Naive thymus-derived CD4-positive, alpha-beta T cell (primary cell): ENCODE measurements around the gene FOXO3. TPM values are rescaled to one million over a fixed set of nuclear protein-coding genes. Genes with fewer than 3 reads are reported as not detected.

Source experiments
- ATAC-seq: fragments of 150-1000 bp; cut with Tn5 transposase; 2 replicates; pipeline ENCODE4 v1.10.0; 2021; ENCODE audit warnings: mild to moderate bottlenecking, moderate library complexity
- CTCF ChIA-PET: fragments of 350-600 bp; sonication (Branson Sonifier 250); formaldehyde crosslinking; loops from one replicate; lab custom pipeline; 2021; ENCODE audit warnings: antibody characterized with exemption; lab: Charles Lee
- POLR2A ChIA-PET: fragments of 350-600 bp; sonication (Branson Sonifier 250); formaldehyde crosslinking; loops from one replicate; lab custom pipeline; 2021; ENCODE audit warnings: antibody characterized with exemption, inconsistent platforms; lab: Charles Lee
- DNase-seq, 9 donors: peaks; one replicate each; pipeline versions ENCODE4 v3.0.0 to v3.0.0-alpha.2; 2020 to 2022; ENCODE audit warnings: mixed read lengths in 1 of 9
- H3K27ac ChIP-seq: one replicate; pipeline ENCODE4 v1.7.0; 2013; ENCODE audit warnings: mild to moderate bottlenecking, low read depth, low read length, moderate library complexity
- H3K27me3 ChIP-seq, 2 donors: one replicate each; pipeline ENCODE4 v1.7.0; 2013; ENCODE audit warnings: low read length in 2 of 2, mild to moderate bottlenecking in 2 of 2, moderate library complexity in 2 of 2; ENCODE audit not compliant: control insufficient read depth in 2 of 2, insufficient read depth in 2 of 2
- H3K36me3 ChIP-seq, 3 experiments: 1 replicate in 2 of 3; 2 replicates in 1 of 3; pipeline ENCODE4 v1.7.0; 2013; ENCODE audit warnings: low read length in 3 of 3, mild to moderate bottlenecking in 3 of 3, moderate library complexity in 1 of 3; ENCODE audit not compliant: insufficient read depth in 3 of 3, control insufficient read depth in 2 of 3
- H3K4me1 ChIP-seq, 2 donors: one replicate each; pipeline ENCODE4 v1.7.0; 2013; ENCODE audit warnings: low read length in 2 of 2, mild to moderate bottlenecking in 2 of 2, moderate library complexity in 1 of 2; ENCODE audit not compliant: control insufficient read depth in 2 of 2, insufficient read depth in 2 of 2
- H3K4me3 ChIP-seq: 2 replicates; pipeline ENCODE4 v1.7.0; 2013; ENCODE audit warnings: mild to moderate bottlenecking, low read length
- H3K9me3 ChIP-seq, 3 experiments: 1 replicate in 2 of 3; 2 replicates in 1 of 3; pipeline ENCODE4 v1.7.0; 2013; ENCODE audit warnings: low read length in 3 of 3; ENCODE audit not compliant: control insufficient read depth in 2 of 3
- H3K27ac Mint-ChIP-seq, 9 donors: one replicate each; pipeline ENCODE4 v1.8.0; 2020 to 2022; ENCODE audit warnings: mixed read lengths in 9 of 9, mild to moderate bottlenecking in 8 of 9, moderate library complexity in 5 of 9, inconsistent platforms in 2 of 9
- H3K27me3 Mint-ChIP-seq, 5 donors: one replicate each; pipeline ENCODE4 v1.8.0; 2021 to 2022; ENCODE audit warnings: mixed read lengths in 5 of 5, mild to moderate bottlenecking in 1 of 5
- H3K36me3 Mint-ChIP-seq, 5 donors: one replicate each; pipeline ENCODE4 v1.8.0; 2020 to 2022; ENCODE audit warnings: mixed read lengths in 5 of 5, mild to moderate bottlenecking in 3 of 5, inconsistent platforms in 1 of 5
- H3K4me1 Mint-ChIP-seq, 7 donors: one replicate each; pipeline ENCODE4 v1.8.0; 2020 to 2022; ENCODE audit warnings: mixed read lengths in 7 of 7, mild to moderate bottlenecking in 3 of 7, inconsistent platforms in 1 of 7
- H3K4me3 Mint-ChIP-seq, 10 donors: one replicate each; pipeline ENCODE4 v1.8.0; 2020 to 2022; ENCODE audit warnings: mild to moderate bottlenecking in 10 of 10, mixed read lengths in 10 of 10, moderate library complexity in 6 of 10, inconsistent platforms in 2 of 10
- H3K9me3 Mint-ChIP-seq, 11 donors: one replicate each; pipeline ENCODE4 v1.8.0; 2020 to 2022; ENCODE audit warnings: mixed read lengths in 11 of 11, mild to moderate bottlenecking in 4 of 11, inconsistent platforms in 1 of 11, moderate library complexity in 1 of 11
- intact Hi-C, 2 donors: fragments of 100-400 bp; cut with micrococcal nuclease; formaldehyde crosslinking; loops; one replicate each; pipeline ENCODE4 v1.15.1; 2023
- polyA plus RNA-seq, 2 donors: library from polyadenylated mRNA; unstranded; fragments of 300-500 nt; fragmentation: Illumina TruSeq; gene quantifications; one replicate each; pipeline ENCODE4 v1.2.3, GENCODE V29; 2021
- total RNA-seq, 6 experiments: library from RNA in 5 of 6; stranded (reverse) in 5 of 6; gene quantifications; 1 replicate in 5 of 6; 2 replicates in 1 of 6; pipeline ENCODE4 v1.2.3 and lab custom pipeline; 2021 to 2026

Gene FOXO3
- total and polyA plus RNA-seq, 7 experiments from 2014 or later, result 11.6 to 39.5 (median 20.5) TPM

DNA sequence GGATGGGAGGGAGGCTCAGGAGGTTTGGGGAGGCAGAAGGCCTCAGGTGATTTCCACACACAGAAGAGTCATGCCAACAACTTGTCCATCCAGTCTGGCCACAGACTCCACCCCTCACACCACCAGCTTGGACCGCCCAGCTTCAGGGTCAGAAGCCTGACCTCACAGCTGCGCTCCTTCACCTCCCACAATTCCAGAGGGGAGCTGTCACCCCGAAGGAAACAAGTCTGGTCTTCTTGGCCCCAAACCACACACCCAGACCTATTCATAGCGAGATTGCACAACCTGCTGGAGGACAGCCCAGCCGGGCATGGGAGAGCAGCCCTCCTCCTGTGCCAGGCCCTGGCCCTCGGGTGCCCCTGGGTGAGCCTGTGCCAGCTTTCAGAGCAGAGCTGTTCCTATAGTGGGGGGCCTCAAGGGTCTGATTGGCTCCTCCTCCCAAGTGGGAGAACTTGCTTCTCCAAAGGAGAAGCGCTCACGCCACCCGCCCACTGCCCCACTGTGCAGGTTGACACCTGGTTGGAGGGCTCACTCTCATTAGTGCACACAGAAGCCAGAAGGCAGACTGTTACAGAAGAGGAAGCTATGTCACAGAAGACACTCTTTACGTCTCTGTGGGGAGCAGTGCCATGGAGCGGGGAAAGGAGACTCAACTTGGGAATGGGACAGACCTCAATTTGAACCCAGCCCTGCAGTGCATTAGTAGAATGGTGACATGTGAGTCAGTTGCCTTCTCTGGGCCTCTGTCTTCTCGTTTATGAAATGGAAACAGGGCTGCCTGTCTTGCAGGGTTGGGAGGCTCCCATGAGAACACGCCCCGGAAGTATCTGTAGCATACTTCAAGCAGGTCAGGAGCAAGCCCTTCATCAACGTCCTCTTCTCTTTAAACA, 128.8 kb downstream of the FOXO3 start:
- DNase-seq (no peak), ATAC-seq (peak; percentile 56)
- Histone ChIP-seq H3K27me3 (no peaks in the 10 kb centered on the region), H3K4me3 (no peak overlapping the region), H3K36me3 (no peaks in the 10 kb centered on the region), H3K9me3 (no peaks in the 10 kb centered on the region), H3K27ac (no peak overlapping the region), H3K4me1 (no peaks in the 10 kb centered on the region)
- peaks cover 4 to 25% (median 14%) of the 10 kb centered on the region in 5 donors for H3K36me3 Mint-ChIP-seq
- no peaks in the 10 kb centered on the region for H3K9me3 Mint-ChIP-seq
- no peak overlapping the region for H3K27ac Mint-ChIP-seq
- POLR2A ChIA-PET, result no interaction called here
- CTCF ChIA-PET, result no interaction called here
- H3K4me1 Mint-ChIP-seq, result peaks cover 0 to 14% (median 10%) of the 10 kb centered on the region in 7 donors
- no peaks in the 10 kb centered on the region for H3K27me3 Mint-ChIP-seq
- no peak overlapping the region for H3K4me3 Mint-ChIP-seq
- intact Hi-C loops, result no loop called here

DNA sequence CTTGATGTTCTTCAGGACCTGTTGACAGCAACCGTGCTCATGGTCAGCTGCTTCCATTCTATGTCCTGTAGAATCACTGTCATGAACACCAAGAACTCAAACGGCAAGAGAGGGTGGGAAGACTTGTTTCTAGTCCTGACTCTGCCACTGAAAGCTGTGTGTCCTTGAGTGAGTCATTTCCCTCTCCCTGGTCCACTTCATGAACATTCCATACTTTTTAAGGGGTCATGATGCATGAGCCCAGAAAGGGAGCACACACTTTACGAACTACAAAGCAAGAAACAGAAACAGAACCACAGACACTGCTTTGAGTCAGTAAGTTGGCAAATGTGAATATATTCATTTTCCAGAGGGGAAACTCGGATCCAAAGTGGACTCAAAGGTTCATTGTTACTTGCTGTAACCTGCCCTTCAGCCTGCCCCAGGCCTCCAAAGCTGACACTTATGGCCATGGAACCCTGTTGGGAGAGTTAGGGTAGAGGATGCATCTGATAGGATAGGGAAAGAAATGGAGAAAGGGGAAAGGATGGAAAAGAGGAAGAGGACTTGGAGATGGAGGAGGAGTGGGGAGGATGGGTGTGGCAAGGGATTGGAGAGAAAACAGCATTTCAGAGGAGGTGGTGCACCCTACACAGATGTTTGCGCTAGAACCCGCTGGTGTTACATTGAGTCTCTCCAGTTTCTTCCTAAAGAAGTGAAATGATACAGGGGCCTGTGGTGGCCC, 129.8 kb downstream of the FOXO3 start:
- CTCF ChIA-PET, result interaction anchor here (0.6 kb wide), 1 partner anchor 115 kb away, joined by 3 read pairs; no protein-coding TSS in a partner anchor
- H3K27me3 Mint-ChIP-seq, result no peaks in the 10 kb centered on the region
- no peaks in the 10 kb centered on the region for H3K27me3 ChIP-seq
- H3K9me3 ChIP-seq, result no peaks in the 10 kb centered on the region
- H3K27ac Mint-ChIP-seq, result peak overlapping the region in 3 of 9 donors; percentile 7 to 90 (median 17)
- no peak overlapping the region for H3K4me3 ChIP-seq
- H3K36me3 Mint-ChIP-seq, result peaks cover 0 to 17% (median 10%) of the 10 kb centered on the region in 5 donors
- intact Hi-C loops, result no loop called here
- POLR2A ChIA-PET, result no interaction called here
- H3K27ac ChIP-seq, result no peak overlapping the region
- no peaks in the 10 kb centered on the region for H3K4me1 ChIP-seq
- no peak for ATAC-seq
- H3K36me3 ChIP-seq, result no peaks in the 10 kb centered on the region
- no peaks in the 10 kb centered on the region for H3K9me3 Mint-ChIP-seq
- peaks cover 0 to 14% (median 8%) of the 10 kb centered on the region in 7 donors for H3K4me1 Mint-ChIP-seq
- DNase-seq, result no peak
- H3K4me3 Mint-ChIP-seq, result no peak overlapping the region

DNA sequence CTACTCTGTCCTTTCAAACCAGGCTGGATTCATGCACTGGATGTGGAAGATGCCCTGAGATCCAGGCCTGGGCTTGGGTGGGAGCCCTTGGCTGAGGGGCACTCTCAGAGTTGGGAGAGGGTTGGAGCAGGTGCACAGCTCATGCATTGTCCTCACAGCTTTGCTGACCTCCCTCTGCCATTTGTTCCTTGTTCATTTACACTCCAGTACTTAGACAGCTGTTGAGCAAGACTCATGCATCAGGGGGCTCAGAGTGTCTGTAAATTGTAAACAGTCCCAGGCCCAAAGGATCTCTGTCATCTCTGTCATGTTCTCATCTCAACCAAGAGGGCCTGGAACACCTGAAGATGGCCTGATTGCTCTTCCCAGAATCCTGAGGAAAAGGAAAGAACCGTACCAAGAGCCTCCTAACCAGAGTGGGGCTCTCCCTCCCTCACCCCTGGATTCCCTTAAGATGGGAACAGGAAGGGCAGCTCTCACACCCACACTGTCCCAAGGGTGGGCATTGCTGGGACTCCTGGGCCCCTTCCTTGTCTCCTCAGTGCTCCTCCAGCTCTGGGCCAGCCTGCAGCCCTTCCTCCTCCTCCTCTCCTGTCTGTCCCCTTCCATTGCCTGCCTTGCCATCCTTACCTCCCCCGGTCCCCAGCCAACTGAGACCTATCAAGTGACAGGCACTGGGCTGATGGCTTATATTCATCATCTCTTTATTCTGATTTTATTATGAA, 132.9 kb downstream of the FOXO3 start:
- Histone ChIP-seq H3K36me3 (no peaks in the 10 kb centered on the region), H3K9me3 (no peaks in the 10 kb centered on the region), H3K27me3 (no peaks in the 10 kb centered on the region), H3K4me1 (no peaks in the 10 kb centered on the region), H3K27ac (no peak overlapping the region), H3K4me3 (no peak overlapping the region)
- Mint-ChIP-seq H3K36me3 (peaks cover 0 to 6% (median 0%) of the 10 kb centered on the region in 5 donors), H3K27me3 (no peaks in the 10 kb centered on the region), H3K27ac (no peak overlapping the region), H3K4me1 (peaks cover 0 to 10% (median 8%) of the 10 kb centered on the region in 7 donors), H3K4me3 (no peak overlapping the region), H3K9me3 (no peaks in the 10 kb centered on the region)
- POLR2A ChIA-PET, result no interaction called here
- no peak for ATAC-seq
- intact Hi-C loops, result no loop called here
- DNase-seq, result no peak
- CTCF ChIA-PET, result no interaction called here

DNA sequence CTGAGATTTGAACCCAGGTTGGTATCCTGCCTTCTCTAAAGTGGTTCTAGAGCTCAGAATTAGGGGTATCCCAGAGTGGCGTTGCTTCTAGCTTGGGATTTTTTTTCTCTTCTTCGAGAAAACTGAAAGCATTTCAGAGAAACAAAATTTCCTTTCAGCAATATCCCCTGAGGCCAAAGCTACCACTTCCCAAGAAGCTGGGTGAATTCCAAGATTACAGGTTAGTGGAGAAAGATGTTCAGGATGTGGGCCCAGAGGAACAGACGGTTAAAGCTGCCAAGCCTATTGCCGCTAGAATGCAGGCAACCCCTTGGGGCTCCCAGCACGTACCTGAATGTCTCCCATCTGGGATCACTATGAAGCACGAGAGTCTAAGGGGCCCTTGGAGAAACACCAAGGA, 134.1 kb downstream of the FOXO3 start:
- Mint-ChIP-seq H3K4me3 (no peak overlapping the region), H3K9me3 (peaks cover 0 to 2% (median 0%) of the 10 kb centered on the region in 11 donors), H3K36me3 (peaks cover 0 to 4% (median 0%) of the 10 kb centered on the region in 5 donors), H3K27ac (no peak overlapping the region), H3K27me3 (no peaks in the 10 kb centered on the region), H3K4me1 (peaks cover 0 to 10% (median 8%) of the 10 kb centered on the region in 7 donors)
- CTCF ChIA-PET, result no interaction called here
- ATAC-seq (no peak), DNase-seq (no peak)
- Histone ChIP-seq H3K27ac (no peak overlapping the region), H3K27me3 (no peaks in the 10 kb centered on the region), H3K4me1 (no peaks in the 10 kb centered on the region), H3K4me3 (no peak overlapping the region), H3K9me3 (no peaks in the 10 kb centered on the region), H3K36me3 (no peaks in the 10 kb centered on the region)
- intact Hi-C loops, result no loop called here
- POLR2A ChIA-PET, result no interaction called here

DNA sequence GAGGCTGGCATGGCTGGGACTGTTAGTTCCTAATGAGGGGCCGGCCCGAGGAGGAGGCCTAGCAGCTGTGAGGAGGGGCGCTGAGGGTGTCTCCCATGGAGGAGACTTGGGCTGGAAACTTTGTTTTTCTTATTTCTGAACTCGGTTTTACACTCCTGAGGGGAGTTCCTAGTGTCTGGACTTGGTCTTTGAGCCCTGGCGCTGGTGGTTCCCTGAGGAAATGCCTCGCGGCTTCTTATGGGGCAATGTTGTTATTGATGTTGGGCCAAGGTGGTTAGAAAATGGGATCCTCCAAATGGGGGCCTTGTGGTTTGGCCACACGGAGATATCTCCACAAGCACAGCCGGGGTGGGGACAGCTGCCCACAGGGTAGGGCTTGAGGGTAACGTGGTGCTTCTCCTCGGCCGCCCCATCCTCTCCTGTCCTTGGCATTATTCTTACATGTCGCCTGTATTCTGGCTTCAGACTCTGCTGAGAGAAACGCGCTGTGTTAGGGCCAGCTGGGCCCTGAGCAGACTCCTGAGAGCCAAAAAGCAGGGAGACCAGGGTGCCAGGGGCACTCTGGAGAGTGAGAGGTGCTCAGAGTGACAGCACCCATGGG, 136.9 kb downstream of the FOXO3 start:
- no peaks in the 10 kb centered on the region for H3K27me3 ChIP-seq
- ATAC-seq (no peak), DNase-seq (no peak)
- Mint-ChIP-seq H3K9me3 (peaks cover 4 to 27% (median 13%) of the 10 kb centered on the region in 11 donors), H3K27me3 (no peaks in the 10 kb centered on the region), H3K27ac (no peak overlapping the region), H3K36me3 (peaks cover 0 to 15% (median 11%) of the 10 kb centered on the region in 5 donors), H3K4me1 (no peaks in the 10 kb centered on the region), H3K4me3 (no peak overlapping the region)
- peaks cover 0 to 9% (median 9%) of the 10 kb centered on the region in 3 experiments for H3K9me3 ChIP-seq
- POLR2A ChIA-PET, result no interaction called here
- H3K4me1 ChIP-seq, result no peaks in the 10 kb centered on the region
- H3K4me3 ChIP-seq, result no peak overlapping the region
- H3K27ac ChIP-seq, result no peak overlapping the region
- intact Hi-C loops, result no loop called here
- no peaks in the 10 kb centered on the region for H3K36me3 ChIP-seq
- CTCF ChIA-PET, result no interaction called here

DNA sequence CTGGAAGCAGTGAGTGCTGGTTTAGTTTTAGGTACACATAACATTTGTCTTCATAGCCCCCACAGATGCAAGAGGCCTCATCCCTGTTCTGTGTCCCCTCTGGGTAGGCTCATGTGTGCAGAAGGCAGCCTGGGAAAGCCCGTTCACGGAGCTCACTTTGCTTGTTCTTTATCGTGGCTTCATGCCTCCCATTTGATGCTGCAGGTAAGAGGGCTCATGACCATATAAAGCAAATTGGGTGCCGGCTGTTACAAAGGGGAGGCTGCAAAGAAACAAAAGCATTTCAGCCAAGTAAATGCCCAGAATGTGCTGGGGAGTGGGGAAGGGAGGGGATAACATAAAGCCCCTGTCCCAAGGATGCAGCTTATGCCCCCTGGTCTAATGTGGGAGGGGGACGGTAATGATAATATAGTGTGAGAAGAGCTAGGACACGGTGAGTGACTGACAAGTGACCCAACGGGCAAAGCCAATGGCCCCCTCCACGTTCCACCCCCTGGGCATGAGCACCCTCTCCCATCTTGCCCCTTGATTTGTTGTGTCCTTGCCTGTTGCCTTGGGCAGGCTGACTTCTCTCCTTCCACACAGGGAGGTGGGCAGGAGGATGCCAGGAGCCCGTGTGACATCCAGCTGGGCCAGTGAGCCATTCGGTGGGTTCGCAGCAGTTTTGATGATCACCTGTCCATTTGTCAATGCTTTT, 138.0 kb downstream of the FOXO3 start:
- ChIA-PET POLR2A (no interaction called here), CTCF (no interaction called here)
- Mint-ChIP-seq H3K36me3 (peaks cover 2 to 19% (median 11%) of the 10 kb centered on the region in 5 donors), H3K4me3 (no peak overlapping the region), H3K9me3 (peaks cover 4 to 37% (median 18%) of the 10 kb centered on the region in 11 donors), H3K27ac (no peak overlapping the region), H3K27me3 (no peaks in the 10 kb centered on the region), H3K4me1 (peaks cover 0 to 2% (median 0%) of the 10 kb centered on the region in 7 donors)
- no peak overlapping the region for H3K27ac ChIP-seq
- H3K4me1 ChIP-seq, result no peaks in the 10 kb centered on the region
- H3K9me3 ChIP-seq, result peaks cover 0 to 9% (median 9%) of the 10 kb centered on the region in 3 experiments
- H3K27me3 ChIP-seq, result no peaks in the 10 kb centered on the region
- DNase-seq, result no peak
- no peaks in the 10 kb centered on the region for H3K36me3 ChIP-seq
- no peak for ATAC-seq
- no peak overlapping the region for H3K4me3 ChIP-seq
- intact Hi-C loops, result no loop called here
